Measurements from ENCODE around the gene PAMR1. TPM values are rescaled to one million over a fixed set of nuclear protein-coding genes. Genes with fewer than 3 reads are reported as not detected.

Gene PAMR1
- total RNA-seq, 4 donors from 2014 or later: 13.3 to 25.8 (median 14.6) TPM

- Histone ChIP-seq H3K27ac (no peak within 1 kb of the TSS), H3K4me1 (peaks cover 25% of the 10 kb centered on the region), H3K4me3 (peak within 1 kb of the TSS; percentile 60), H3K27me3 (peaks cover 48% of the 10 kb centered on the region), H3K36me3 (no peaks in the 10 kb centered on the region), H3K9me3 (no peaks in the 10 kb centered on the region)
- no peak for TF ChIP-seq CTCF (IDR thresholded peaks at IDR 0.05)
- no peak for TF ChIP-seq POLR2A (IDR thresholded peaks at IDR 0.05)
- TF ChIP-seq POLR2AphosphoS5 (IDR thresholded peaks at IDR 0.05): no peak
- no peak for TF ChIP-seq EP300 (IDR thresholded peaks at IDR 0.05)
- 7% methylated on average over 10 of the region's 71 CpGs for WGBS
- no peak for DNase-seq (ENCODE audit: low spot score in 2 of 2)
These were observed 106.1 kb downstream of the PAMR1 start, which contains the start of gene SLC1A2 for GRCh38 chr11:35419184-35419829. Gene SLC1A2 (minus strand): TSS chr11:35419558. CDS start chr11:35418966, 592 bp downstream.

- Histone ChIP-seq H3K36me3 (no peaks in the 10 kb centered on the region), H3K9me3 (no peaks in the 10 kb centered on the region), H3K4me1 (peaks cover 25% of the 10 kb centered on the region), H3K27me3 (peaks cover 48% of the 10 kb centered on the region), H3K4me3 (peak overlapping the region; percentile 60), H3K27ac (no peak overlapping the region)
- whole genome bisulfite sequencing: 7% methylated on average over 40 of the region's 69 CpGs
- TF ChIP-seq POLR2A (IDR thresholded peaks at IDR 0.05) (no peak), EP300 (IDR thresholded peaks at IDR 0.05) (no peak), POLR2AphosphoS5 (IDR thresholded peaks at IDR 0.05) (no peak), CTCF (IDR thresholded peaks at IDR 0.05) (no peak)
- no peak for DNase-seq (ENCODE audit: low spot score in 2 of 2)
These were observed 106.9 kb downstream of the PAMR1 start for GRCh38 chr11:35418282-35419183.

- H3K4me1 ChIP-seq: peaks cover 25% of the 10 kb centered on the region
- WGBS: 76% methylated on average over 2 of the region's 2 CpGs
- H3K27me3 ChIP-seq: peaks cover 45% of the 10 kb centered on the region
- no peaks in the 10 kb centered on the region for H3K9me3 ChIP-seq
- no peak overlapping the region for H3K27ac ChIP-seq
- TF ChIP-seq POLR2A (IDR thresholded peaks at IDR 0.05) (no peak), EP300 (IDR thresholded peaks at IDR 0.05) (no peak), POLR2AphosphoS5 (IDR thresholded peaks at IDR 0.05) (no peak), CTCF (IDR thresholded peaks at IDR 0.05) (no peak)
- no peaks in the 10 kb centered on the region for H3K36me3 ChIP-seq
- H3K4me3 ChIP-seq: no peak overlapping the region
- DNase-seq (ENCODE audit: low spot score in 2 of 2): no peak
These were observed 109.9 kb downstream of the PAMR1 start for GRCh38 chr11:35415487-35415886.

GRCh38 chr11:35414776-35415175, 110.6 kb downstream of the PAMR1 start:
- H3K36me3 ChIP-seq: no peaks in the 10 kb centered on the region
- no peak for DNase-seq (ENCODE audit: low spot score in 2 of 2)
- H3K9me3 ChIP-seq: no peaks in the 10 kb centered on the region
- peaks cover 38% of the 10 kb centered on the region for H3K27me3 ChIP-seq
- WGBS: 58% methylated on average over 2 of the region's 2 CpGs
- H3K4me1 ChIP-seq: peaks cover 18% of the 10 kb centered on the region
- no peak overlapping the region for H3K27ac ChIP-seq
- no peak for TF ChIP-seq CTCF (IDR thresholded peaks at IDR 0.05)
- no peak overlapping the region for H3K4me3 ChIP-seq

- peaks cover 33% of the 10 kb centered on the region for H3K27me3 ChIP-seq
- TF ChIP-seq POLR2A (IDR thresholded peaks at IDR 0.05) (no peak), POLR2AphosphoS5 (IDR thresholded peaks at IDR 0.05) (no peak), EP300 (IDR thresholded peaks at IDR 0.05) (no peak), CTCF (IDR thresholded peaks at IDR 0.05) (no peak)
- WGBS: 64% methylated on average over 6 of the region's 6 CpGs
These were observed 111.1 kb downstream of the PAMR1 start for GRCh38 chr11:35414311-35414710.

More at GRCh38 chr11:35414311-35414710, 111.1 kb downstream of the PAMR1 start:
- H3K36me3 ChIP-seq: no peaks in the 10 kb centered on the region
- peaks cover 13% of the 10 kb centered on the region for H3K4me1 ChIP-seq
- H3K4me3 ChIP-seq: no peak overlapping the region
- no peaks in the 10 kb centered on the region for H3K9me3 ChIP-seq
- H3K27ac ChIP-seq: no peak overlapping the region
- DNase-seq (ENCODE audit: low spot score in 2 of 2): no peak
